ENCODE data around the gene DCUN1D2. TPM values are rescaled to one million over a fixed set of nuclear protein-coding genes. Genes with fewer than 3 reads are reported as not detected.

The DCUN1D2 gene
- total RNA-seq, 6 experiments from 2014 or later = 6.1 to 11.7 (median 9.3) TPM

GRCh38 chr13:113414335-113414734, 76.2 kb downstream of the DCUN1D2 start:
- Histone ChIP-seq H3K4me1 (no peaks in the 10 kb centered on the region), H3K27ac (no peak overlapping the region), H3K9me3 (no peaks in the 10 kb centered on the region), H3K4me3 (no peak overlapping the region), H3K27me3 (no peaks in the 10 kb centered on the region), H3K36me3 (no peaks in the 10 kb centered on the region)
- WGBS (ENCODE audit: insufficient coverage, low coverage, low lambda C conversion rate, missing lambda C conversion rate) = 84% methylated on average over 6 of the region's 8 CpGs
- intact Hi-C loops (cut with DNase I) = no loop called here
- TF ChIP-seq POLR2A (IDR thresholded peaks at IDR 0.05) (no peak), CTCF (IDR thresholded peaks at IDR 0.05) (no peak)
- DNase-seq (peak in 1 of 3 donors; percentile 31), ATAC-seq (no peak)

- Histone ChIP-seq H3K4me1 (no peaks in the 10 kb centered on the region), H3K27me3 (no peaks in the 10 kb centered on the region), H3K4me3 (no peak overlapping the region), H3K27ac (no peak overlapping the region), H3K36me3 (no peaks in the 10 kb centered on the region), H3K9me3 (no peaks in the 10 kb centered on the region)
- ATAC-seq (peak in 2 of 4 donors; percentile 13 to 30), DNase-seq (peak in 2 of 3 donors; percentile 15 to 42)
- TF ChIP-seq CTCF (IDR thresholded peaks at IDR 0.05) (no peak), POLR2A (IDR thresholded peaks at IDR 0.05) (no peak)
- intact Hi-C loops (cut with DNase I) = no loop called here
- no CpG with 5 or more reads among the region's 9 CpGs for WGBS (ENCODE audit: insufficient coverage, low coverage, low lambda C conversion rate, missing lambda C conversion rate)
These were observed 76.6 kb downstream of the DCUN1D2 start for GRCh38 chr13:113413898-113414282.

- peak in 2 of 3 donors; percentile 16 to 42 for DNase-seq
- intact Hi-C loops (cut with DNase I) = no loop called here
- Histone ChIP-seq H3K27me3 (no peaks in the 10 kb centered on the region), H3K4me1 (no peaks in the 10 kb centered on the region), H3K36me3 (no peaks in the 10 kb centered on the region), H3K4me3 (no peak overlapping the region), H3K27ac (no peak overlapping the region), H3K9me3 (no peaks in the 10 kb centered on the region)
- no peak for ATAC-seq
- TF ChIP-seq CTCF (IDR thresholded peaks at IDR 0.05) = no peak
- no peak for TF ChIP-seq POLR2A (IDR thresholded peaks at IDR 0.05)
- WGBS (ENCODE audit: insufficient coverage, low coverage, low lambda C conversion rate, missing lambda C conversion rate) = 88% methylated on average over 6 of the region's 32 CpGs
These were observed 77.2 kb downstream of the DCUN1D2 start for GRCh38 chr13:113413178-113413897.

GRCh38 chr13:113412440-113412839, 78.1 kb downstream of the DCUN1D2 start:
- H3K4me1 ChIP-seq = no peaks in the 10 kb centered on the region
- no peak overlapping the region for H3K27ac ChIP-seq
- intact Hi-C loops (cut with DNase I) = no loop called here
- TF ChIP-seq POLR2A (IDR thresholded peaks at IDR 0.05) = no peak
- TF ChIP-seq CTCF (IDR thresholded peaks at IDR 0.05) = no peak
- ATAC-seq (no peak), DNase-seq (peak in 1 of 3 donors; percentile 7)
- H3K36me3 ChIP-seq = no peaks in the 10 kb centered on the region
- no peaks in the 10 kb centered on the region for H3K9me3 ChIP-seq
- 88% methylated on average over 9 of the region's 27 CpGs for WGBS (ENCODE audit: insufficient coverage, low coverage, low lambda C conversion rate, missing lambda C conversion rate)
- no peak overlapping the region for H3K4me3 ChIP-seq
- no peaks in the 10 kb centered on the region for H3K27me3 ChIP-seq

Measured in right lobe of liver (tissue), 6 donors.